Esophagus muscularis mucosa (tissue), 4 donors: ENCODE measurements around the gene SMG6. TPM values are rescaled to one million over a fixed set of nuclear protein-coding genes. Genes with fewer than 3 reads are reported as not detected.
"Not testable (repeated sequence)": the region's sequence is repeated elsewhere in the genome, so short reads cannot be mapped to it uniquely, and the experiment has no call there.

Experiments
- DNase-seq: peaks from one replicate; pipeline ENCODE4 v3.0.0-alpha.2; 2017; ENCODE audit errors: extremely low spot score
- H3K27ac ChIP-seq, 4 donors: fragments of 200-600 bp; sonication (generic); replicated peaks in 1 of 4; 1 replicate in 3 of 4; 2 replicates in 1 of 4; pipeline ENCODE4 v1.5.1; 2016 to 2019; ENCODE audit warnings: mild to moderate bottlenecking in 1 of 4
- H3K27me3 ChIP-seq, 4 donors: fragments of 200-600 bp; sonication (generic); one replicate each; pipeline versions ENCODE4 v1.5.1 to v1.6.0; 2016 to 2019
- H3K36me3 ChIP-seq, 4 donors: fragments of 200-600 bp; sonication (generic); one replicate each; pipeline ENCODE4 v1.5.1; 2016 to 2019
- H3K4me1 ChIP-seq, 4 donors: fragments of 200-600 bp; sonication (generic); one replicate each; pipeline ENCODE4 v1.5.1; 2016 to 2019
- H3K4me3 ChIP-seq, 4 donors: fragments of 200-600 bp; sonication (generic); 1 replicate in 2 of 4; 2 replicates in 2 of 4; pipeline ENCODE4 v1.5.1; 2016 to 2019; ENCODE audit warnings: mild to moderate bottlenecking in 4 of 4, moderate library complexity in 1 of 4
- H3K9me3 ChIP-seq, 4 donors: fragments of 200-600 bp; sonication (generic); 1 replicate in 3 of 4; 2 replicates in 1 of 4; pipeline ENCODE4 v1.5.1; 2016 to 2019
- CTCF ChIP-seq, 3 experiments: fragments of 200-600 bp in 2 of 3; fragments of 450-650 bp in 1 of 3; sonication (generic) in 2 of 3; IDR thresholded peaks; one replicate each; pipeline ENCODE4 v1.5.1; 2017 to 2019; ENCODE audit warnings: antibody characterized with exemption in 3 of 3, mild to moderate bottlenecking in 2 of 3, moderate library complexity in 1 of 3
- EP300 ChIP-seq: sonication (generic); formaldehyde crosslinking; IDR thresholded peaks from one replicate; pipeline ENCODE4 v1.6.1; 2017; ENCODE audit warnings: antibody characterized with exemption
- POLR2A ChIP-seq: fragments of 450-650 bp; IDR thresholded peaks from one replicate; pipeline ENCODE4 v1.6.1; 2017; ENCODE audit warnings: antibody characterized with exemption, moderate library complexity, mild to moderate bottlenecking, low read depth
- POLR2AphosphoS5 ChIP-seq, 2 donors: sonication (generic); formaldehyde crosslinking; IDR thresholded peaks; one replicate each; pipeline ENCODE4 v1.6.1; 2017; ENCODE audit warnings: antibody characterized with exemption in 2 of 2
- WGBS: methylation state at CpG from one replicate; pipeline ENCODE4 v1.1.5; 2018; 5-methylcytosine and 5-hydroxymethylcytosine counted together
- intact Hi-C: fragments of 100-400 bp; cut with DNase I; formaldehyde crosslinking; loops from one replicate; pipeline ENCODE4 v1.15.1; 2023
- total RNA-seq, 4 donors: library from RNA; depleted of rRNA; stranded (reverse); fragments of >200 nt; gene quantifications; one replicate each; pipeline versions ENCODE4 v1.1.0 to v1.2.1, GENCODE V29; 2016

The SMG6 gene
- total RNA-seq, 4 donors from 2014 or later, result 38.2 to 67.7 (median 47.7) TPM

GRCh38 chr17:2267354-2267753 is 36.2 kb downstream of the SMG6 start:
- Histone ChIP-seq H3K9me3 (no peaks in the 10 kb centered on the region), H3K4me1 (peaks cover 26 to 67% (median 64%) of the 10 kb centered on the region in 4 donors), H3K4me3 (no peak overlapping the region), H3K27me3 (no peaks in the 10 kb centered on the region), H3K36me3 (peaks cover 0 to 22% (median 14%) of the 10 kb centered on the region in 4 donors), H3K27ac (peak overlapping the region in 3 of 4 donors; percentile 52 to 70 (median 67))
- WGBS, result 90% methylated on average over 4 of the region's 4 CpGs
- intact Hi-C loops, result no loop called here
- TF ChIP-seq POLR2A, result no peak
- TF ChIP-seq POLR2AphosphoS5 (IDR thresholded peaks at IDR 0.05), result no peak
- TF ChIP-seq EP300, result no peak
- TF ChIP-seq CTCF (IDR thresholded peaks at IDR 0.05), result no peak
- DNase-seq, result no peak

- H3K9me3 ChIP-seq, result no peaks in the 10 kb centered on the region
- no peak for TF ChIP-seq POLR2A
- TF ChIP-seq EP300, result no peak
- TF ChIP-seq CTCF (IDR thresholded peaks at IDR 0.05), result no peak
- no peak for TF ChIP-seq POLR2AphosphoS5 (IDR thresholded peaks at IDR 0.05)
- H3K4me1 ChIP-seq, result peaks cover 30 to 72% (median 67%) of the 10 kb centered on the region in 4 donors
- peak overlapping the region; percentile 52 to 71 (median 68) for H3K27ac ChIP-seq
- WGBS, result 52% methylated on average over 3 of the region's 3 CpGs
- no peak for DNase-seq
- intact Hi-C loops, result no loop called here
- H3K27me3 ChIP-seq, result no peaks in the 10 kb centered on the region
- no peak overlapping the region for H3K4me3 ChIP-seq
- H3K36me3 ChIP-seq, result peaks cover 0 to 22% (median 14%) of the 10 kb centered on the region in 4 donors
Measured at GRCh38 chr17:2266865-2267228, 36.7 kb downstream of the SMG6 start.

- no peak overlapping the region for H3K4me3 ChIP-seq
- no peaks in the 10 kb centered on the region for H3K9me3 ChIP-seq
- TF ChIP-seq EP300 (no peak), POLR2AphosphoS5 (IDR thresholded peaks at IDR 0.05) (peak in 1 of 2 donors; percentile 9)
- H3K36me3 ChIP-seq, result peaks cover 0 to 22% (median 14%) of the 10 kb centered on the region in 4 donors
- WGBS, result 76% methylated on average over 13 of the region's 13 CpGs
- no peak for DNase-seq
- H3K27me3 ChIP-seq, result no peaks in the 10 kb centered on the region
- intact Hi-C loops, result no loop called here
- H3K4me1 ChIP-seq, result peaks cover 30 to 73% (median 72%) of the 10 kb centered on the region in 4 donors
- peak overlapping the region; percentile 52 to 71 (median 68) for H3K27ac ChIP-seq
Measured at GRCh38 chr17:2266045-2266864, 37.3 kb downstream of the SMG6 start.

GRCh38 chr17:2265166-2265565 is 38.4 kb downstream of the SMG6 start:
- intact Hi-C loops, H3K27me3 ChIP-seq, H3K4me3 ChIP-seq, H3K9me3 ChIP-seq, DNase-seq: not testable (repeated sequence)
- peak overlapping the region; percentile 52 to 71 (median 68) for H3K27ac ChIP-seq
- WGBS, result 98% methylated on average over 10 of the region's 10 CpGs
- peaks cover 0 to 16% (median 11%) of the 10 kb centered on the region in 4 donors for H3K36me3 ChIP-seq
- H3K4me1 ChIP-seq, result peaks cover 30 to 73% (median 70%) of the 10 kb centered on the region in 4 donors

- DNase-seq, result no peak
- Histone ChIP-seq H3K36me3 (peaks cover 0 to 14% (median 3%) of the 10 kb centered on the region in 4 donors), H3K27me3 (no peaks in the 10 kb centered on the region), H3K27ac (peak overlapping the region; percentile 52 to 71 (median 68)), H3K4me3 (no peak overlapping the region), H3K4me1 (peaks cover 30 to 81% (median 79%) of the 10 kb centered on the region in 4 donors), H3K9me3 (no peaks in the 10 kb centered on the region)
- WGBS, result 68% methylated on average over 10 of the region's 10 CpGs
- intact Hi-C loops, result no loop called here
- TF ChIP-seq EP300, result no peak
- no peak for TF ChIP-seq POLR2A
Measured at GRCh38 chr17:2264067-2264860, 39.3 kb downstream of the SMG6 start.
